Measurements from ENCODE around the gene DCAF10.

DCAF10 gene

DNA sequence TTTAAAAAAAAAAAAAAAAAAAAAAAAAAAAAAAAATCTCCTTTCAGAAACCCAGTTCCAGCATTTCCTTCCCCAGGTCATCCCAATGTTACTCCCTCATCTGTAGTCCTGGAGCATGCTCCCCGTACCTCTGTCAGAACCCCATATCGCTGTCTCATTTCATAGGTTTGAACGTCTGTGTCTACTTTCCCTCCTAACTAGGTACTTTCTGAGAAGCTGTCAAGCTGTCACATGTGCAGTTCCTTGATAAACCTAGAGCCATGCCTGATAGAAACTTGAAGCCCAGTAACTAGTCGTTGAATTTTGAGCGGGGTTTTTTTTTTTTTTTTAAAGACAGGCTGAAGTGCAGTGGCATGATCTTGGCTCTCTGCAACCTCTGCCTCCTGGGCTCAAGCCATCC, 31.3 kb upstream of the DCAF10 start:
- no peak overlapping the region for H3K9ac ChIP-seq (ENCODE audit: low read depth, low read length)
- H3K27ac ChIP-seq (ENCODE audit: low read depth, low read length) = no peak overlapping the region
- H3K4me1 ChIP-seq (ENCODE audit: control insufficient read depth, insufficient read depth, low read length) = no peaks in the 10 kb centered on the region
- peaks cover 8% of the 10 kb centered on the region; the same call in 1 of the 2 replicates for H3K36me3 ChIP-seq (ENCODE audit: control insufficient read depth, insufficient read depth, low read length)
- H3K9me3 ChIP-seq (ENCODE audit: control insufficient read depth, insufficient read depth, low read length) = no peaks in the 10 kb centered on the region
- H3K4me3 ChIP-seq (ENCODE audit: low read depth, low read length) = no peak overlapping the region
- H3K27me3 ChIP-seq (ENCODE audit: control insufficient read depth, insufficient read depth, low read length) = no peaks in the 10 kb centered on the region

DNA sequence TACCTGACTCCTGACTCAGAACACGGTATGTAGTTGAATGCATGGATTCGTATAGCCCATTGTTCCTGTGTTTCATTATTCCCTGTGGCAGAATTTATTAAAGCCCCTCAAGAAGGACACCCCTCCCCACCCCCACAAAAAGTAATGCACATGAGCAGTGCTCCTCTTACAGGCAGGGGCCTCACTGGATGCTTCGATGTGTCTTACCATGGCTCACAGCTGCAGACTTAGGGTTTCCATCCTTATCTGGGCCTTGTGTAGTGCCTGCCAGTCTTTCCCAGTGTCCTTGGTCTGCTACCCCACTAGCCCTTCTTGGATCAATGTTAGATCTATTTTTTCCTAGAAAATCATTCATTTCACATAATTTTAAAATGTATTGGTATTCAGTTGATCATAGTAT, 30.6 kb upstream of the DCAF10 start:
- Histone ChIP-seq H3K27ac (ENCODE audit: low read depth, low read length) (no peak overlapping the region), H3K36me3 (ENCODE audit: control insufficient read depth, insufficient read depth, low read length) (peaks cover 8% of the 10 kb centered on the region; the same call in 1 of the 2 replicates), H3K9ac (ENCODE audit: low read depth, low read length) (no peak overlapping the region), H3K4me3 (ENCODE audit: low read depth, low read length) (no peak overlapping the region), H3K4me1 (ENCODE audit: control insufficient read depth, insufficient read depth, low read length) (no peaks in the 10 kb centered on the region), H3K9me3 (ENCODE audit: control insufficient read depth, insufficient read depth, low read length) (no peaks in the 10 kb centered on the region), H3K27me3 (ENCODE audit: control insufficient read depth, insufficient read depth, low read length) (no peaks in the 10 kb centered on the region)

DNA sequence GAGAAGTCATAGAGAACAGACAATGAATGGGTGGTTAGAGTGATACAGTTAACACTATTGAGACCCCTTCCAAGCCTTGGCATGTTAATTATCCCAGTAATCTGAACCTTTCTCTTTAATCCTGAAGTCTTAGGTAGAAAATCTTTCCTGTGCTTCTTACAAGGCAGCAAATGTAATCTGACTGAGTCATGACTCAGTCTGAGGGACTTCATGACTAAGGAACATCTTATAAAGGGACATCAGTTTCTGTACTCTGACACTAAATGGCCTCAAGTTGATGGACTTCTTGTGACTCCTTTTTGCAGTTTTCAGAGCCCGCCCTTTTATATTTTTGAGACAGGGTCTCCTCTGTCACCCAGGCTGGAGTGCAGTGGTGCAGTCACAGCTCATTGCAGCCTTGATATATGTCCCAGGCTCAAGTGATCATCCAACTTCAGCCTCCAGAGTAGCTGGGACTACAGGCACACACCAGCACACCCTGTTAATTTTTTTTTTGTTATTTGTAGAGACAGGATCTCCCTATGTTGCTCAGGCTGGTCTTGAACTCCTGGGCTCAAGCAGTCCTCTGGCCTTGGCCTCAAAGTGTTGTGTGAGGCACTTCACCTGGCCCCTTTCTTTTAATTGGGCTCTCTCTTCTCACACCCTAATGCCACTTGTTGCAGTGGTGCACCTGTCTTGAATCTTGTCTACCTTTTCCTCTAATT, 25.2 kb upstream of the DCAF10 start:
- Histone ChIP-seq H3K4me1 (ENCODE audit: control insufficient read depth, insufficient read depth, low read length) (no peaks in the 10 kb centered on the region), H3K9ac (ENCODE audit: low read depth, low read length) (no peak overlapping the region), H3K36me3 (ENCODE audit: control insufficient read depth, insufficient read depth, low read length) (peaks cover 45% of the 10 kb centered on the region), H3K27ac (ENCODE audit: low read depth, low read length) (no peak overlapping the region), H3K4me3 (ENCODE audit: low read depth, low read length) (no peak overlapping the region), H3K27me3 (ENCODE audit: control insufficient read depth, insufficient read depth, low read length) (no peaks in the 10 kb centered on the region), H3K9me3 (ENCODE audit: control insufficient read depth, insufficient read depth, low read length) (no peaks in the 10 kb centered on the region)

- peaks cover 49% of the 10 kb centered on the region for H3K36me3 ChIP-seq (ENCODE audit: control insufficient read depth, insufficient read depth, low read length)
- H3K4me3 ChIP-seq (ENCODE audit: low read depth, low read length) = no peak overlapping the region
- no peaks in the 10 kb centered on the region for H3K4me1 ChIP-seq (ENCODE audit: control insufficient read depth, insufficient read depth, low read length)
- no peak overlapping the region for H3K27ac ChIP-seq (ENCODE audit: low read depth, low read length)
- no peak overlapping the region for H3K9ac ChIP-seq (ENCODE audit: low read depth, low read length)
- no peaks in the 10 kb centered on the region for H3K9me3 ChIP-seq (ENCODE audit: control insufficient read depth, insufficient read depth, low read length)
- no peaks in the 10 kb centered on the region for H3K27me3 ChIP-seq (ENCODE audit: control insufficient read depth, insufficient read depth, low read length)
Measured at GRCh38 chr9:37776328-37776727, 24.3 kb upstream of the DCAF10 start.

- H3K36me3 ChIP-seq (ENCODE audit: control insufficient read depth, insufficient read depth, low read length) = peaks cover 71% of the 10 kb centered on the region
- H3K4me1 ChIP-seq (ENCODE audit: control insufficient read depth, insufficient read depth, low read length) = no peaks in the 10 kb centered on the region
- H3K27ac ChIP-seq (ENCODE audit: low read depth, low read length) = no peak overlapping the region
- H3K9ac ChIP-seq (ENCODE audit: low read depth, low read length) = no peak overlapping the region
- no peak overlapping the region for H3K4me3 ChIP-seq (ENCODE audit: low read depth, low read length)
- no peaks in the 10 kb centered on the region for H3K27me3 ChIP-seq (ENCODE audit: control insufficient read depth, insufficient read depth, low read length)
- no peaks in the 10 kb centered on the region for H3K9me3 ChIP-seq (ENCODE audit: control insufficient read depth, insufficient read depth, low read length)
Measured at GRCh38 chr9:37778534-37778933, 22.1 kb upstream of the DCAF10 start.

GRCh38 chr9:37784291-37784615, 16.3 kb upstream of the DCAF10 start:
- no peaks in the 10 kb centered on the region for H3K9me3 ChIP-seq (ENCODE audit: control insufficient read depth, insufficient read depth, low read length)
- H3K27ac ChIP-seq (ENCODE audit: low read depth, low read length) = peak overlapping the region; percentile 90
- H3K36me3 ChIP-seq (ENCODE audit: control insufficient read depth, insufficient read depth, low read length) = peaks cover 48% of the 10 kb centered on the region
- peak overlapping the region; percentile 92 for H3K9ac ChIP-seq (ENCODE audit: low read depth, low read length)
- H3K4me3 ChIP-seq (ENCODE audit: low read depth, low read length) = peak overlapping the region; percentile 99
- H3K4me1 ChIP-seq (ENCODE audit: control insufficient read depth, insufficient read depth, low read length) = peaks cover 5% of the 10 kb centered on the region
- no peaks in the 10 kb centered on the region for H3K27me3 ChIP-seq (ENCODE audit: control insufficient read depth, insufficient read depth, low read length)

DNA sequence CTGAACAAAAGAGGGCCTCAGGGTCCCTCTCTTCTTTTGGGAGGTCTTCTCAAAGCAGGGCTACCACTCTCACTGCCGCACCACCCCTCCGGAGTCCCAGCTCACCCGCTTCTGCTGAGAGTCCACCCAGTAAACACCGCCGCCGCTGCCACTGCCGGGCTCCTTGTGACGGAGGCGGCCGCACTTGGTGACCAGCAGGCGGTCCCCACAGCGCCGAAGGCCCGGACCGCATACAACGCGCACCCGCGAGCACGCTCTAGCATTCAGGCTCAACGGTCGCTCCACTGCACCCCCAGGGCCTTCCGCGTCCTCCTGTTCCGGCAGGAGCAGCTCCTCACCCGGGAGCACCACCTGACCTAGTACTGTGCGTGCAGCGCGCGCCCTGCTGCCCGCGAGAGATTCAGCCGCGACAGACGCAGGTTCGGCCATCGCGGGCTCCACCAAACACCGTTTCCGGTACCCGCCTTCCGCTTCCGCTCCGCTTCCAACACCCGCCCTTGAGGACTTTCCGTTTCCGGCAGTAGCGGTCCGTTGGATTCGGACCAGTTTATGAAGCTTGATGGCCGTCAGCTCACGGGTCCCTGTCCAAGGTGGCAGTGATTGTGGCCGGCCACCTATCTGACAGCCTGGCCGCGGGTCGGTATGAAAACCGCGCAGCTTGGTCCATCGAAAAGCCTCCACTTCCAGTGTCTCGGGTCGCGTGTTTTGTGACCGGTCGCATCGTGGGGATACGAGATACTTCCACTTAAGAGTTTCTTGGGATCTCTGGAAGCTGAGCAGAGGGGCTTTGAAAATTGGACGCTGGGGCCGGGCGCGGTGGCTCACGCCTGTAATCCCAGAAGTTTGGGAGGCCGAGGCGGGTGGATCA, 15.7 kb upstream of the DCAF10 start, which contains the start of gene EXOSC3:
EXOSC3 (minus strand) TSS at position 449 of the 868 bp plus-strand sequence; CDS start at position 429, 20 bp downstream.
- Histone ChIP-seq H3K4me1 (ENCODE audit: control insufficient read depth, insufficient read depth, low read length) (peaks cover 5% of the 10 kb centered on the region), H3K9me3 (ENCODE audit: control insufficient read depth, insufficient read depth, low read length) (no peaks in the 10 kb centered on the region), H3K27ac (ENCODE audit: low read depth, low read length) (peak within 1 kb of the TSS; percentile 90), H3K36me3 (ENCODE audit: control insufficient read depth, insufficient read depth, low read length) (peaks cover 42% of the 10 kb centered on the region), H3K9ac (ENCODE audit: low read depth, low read length) (peak within 1 kb of the TSS; percentile 92), H3K4me3 (ENCODE audit: low read depth, low read length) (peak within 1 kb of the TSS; percentile 99), H3K27me3 (ENCODE audit: control insufficient read depth, insufficient read depth, low read length) (no peaks in the 10 kb centered on the region)

DNA sequence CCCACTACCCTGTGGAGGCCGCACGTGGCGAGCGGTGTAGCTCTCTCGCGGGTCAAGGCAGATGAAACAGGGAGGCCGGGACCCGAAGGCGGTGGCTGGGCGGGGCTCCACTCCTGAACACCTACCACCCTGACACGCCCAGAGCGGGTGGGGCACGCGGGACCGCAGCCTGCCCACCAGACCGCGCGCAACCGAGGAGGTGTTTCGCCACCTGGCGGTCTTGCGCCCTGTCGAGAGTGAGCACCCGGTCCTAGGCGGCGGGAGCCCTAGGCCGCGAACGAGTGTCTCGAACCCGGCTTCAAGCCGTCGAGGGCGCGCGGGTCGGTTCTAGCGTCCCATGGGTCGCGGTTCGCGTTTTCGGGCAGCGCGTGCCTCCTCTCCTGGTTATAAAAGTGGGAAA, 13.5 kb upstream of the DCAF10 start:
- Histone ChIP-seq H3K4me3 (ENCODE audit: low read depth, low read length) (no peak overlapping the region), H3K9me3 (ENCODE audit: control insufficient read depth, insufficient read depth, low read length) (no peaks in the 10 kb centered on the region), H3K9ac (ENCODE audit: low read depth, low read length) (no peak overlapping the region), H3K27ac (ENCODE audit: low read depth, low read length) (no peak overlapping the region), H3K27me3 (ENCODE audit: control insufficient read depth, insufficient read depth, low read length) (no peaks in the 10 kb centered on the region), H3K36me3 (ENCODE audit: control insufficient read depth, insufficient read depth, low read length) (peaks cover 20% of the 10 kb centered on the region), H3K4me1 (ENCODE audit: control insufficient read depth, insufficient read depth, low read length) (peaks cover 5% of the 10 kb centered on the region)

DNA sequence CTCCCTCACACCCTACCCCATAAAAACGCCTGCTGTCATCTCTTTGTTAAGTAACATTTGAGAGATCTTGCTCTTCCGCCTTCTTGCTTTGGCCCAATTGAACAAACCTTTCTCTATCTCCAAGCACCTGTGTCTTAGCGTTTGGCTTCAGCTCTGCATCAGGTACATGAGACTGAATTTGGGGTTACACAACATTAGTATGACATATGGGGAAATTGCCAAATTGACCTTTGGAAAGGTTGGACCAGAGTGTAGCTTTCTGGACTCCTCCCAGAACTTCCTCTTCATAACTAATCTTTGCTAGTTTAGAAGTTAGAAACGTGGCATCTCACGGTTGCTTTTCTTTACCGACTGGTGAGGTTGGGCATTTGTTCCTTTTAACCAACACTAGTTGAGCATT, 12.3 kb upstream of the DCAF10 start:
- H3K27ac ChIP-seq (ENCODE audit: low read depth, low read length) = no peak overlapping the region
- no peak overlapping the region for H3K9ac ChIP-seq (ENCODE audit: low read depth, low read length)
- peaks cover 5% of the 10 kb centered on the region for H3K4me1 ChIP-seq (ENCODE audit: control insufficient read depth, insufficient read depth, low read length)

GRCh38 chr9:37790096-37790495, 10.5 kb upstream of the DCAF10 start:
- no peaks in the 10 kb centered on the region for H3K36me3 ChIP-seq (ENCODE audit: control insufficient read depth, insufficient read depth, low read length)
- no peaks in the 10 kb centered on the region for H3K27me3 ChIP-seq (ENCODE audit: control insufficient read depth, insufficient read depth, low read length)
- H3K9ac ChIP-seq (ENCODE audit: low read depth, low read length) = no peak overlapping the region
- H3K27ac ChIP-seq (ENCODE audit: low read depth, low read length) = no peak overlapping the region
- H3K9me3 ChIP-seq (ENCODE audit: control insufficient read depth, insufficient read depth, low read length) = no peaks in the 10 kb centered on the region
- no peaks in the 10 kb centered on the region for H3K4me1 ChIP-seq (ENCODE audit: control insufficient read depth, insufficient read depth, low read length)
- no peak overlapping the region for H3K4me3 ChIP-seq (ENCODE audit: low read depth, low read length)

More for the DNA sequence above, 12.3 kb upstream of the DCAF10 start:
- Histone ChIP-seq H3K4me3 (ENCODE audit: low read depth, low read length) (no peak overlapping the region), H3K27me3 (ENCODE audit: control insufficient read depth, insufficient read depth, low read length) (no peaks in the 10 kb centered on the region), H3K9me3 (ENCODE audit: control insufficient read depth, insufficient read depth, low read length) (no peaks in the 10 kb centered on the region), H3K36me3 (ENCODE audit: control insufficient read depth, insufficient read depth, low read length) (peaks cover 8% of the 10 kb centered on the region)

DNA sequence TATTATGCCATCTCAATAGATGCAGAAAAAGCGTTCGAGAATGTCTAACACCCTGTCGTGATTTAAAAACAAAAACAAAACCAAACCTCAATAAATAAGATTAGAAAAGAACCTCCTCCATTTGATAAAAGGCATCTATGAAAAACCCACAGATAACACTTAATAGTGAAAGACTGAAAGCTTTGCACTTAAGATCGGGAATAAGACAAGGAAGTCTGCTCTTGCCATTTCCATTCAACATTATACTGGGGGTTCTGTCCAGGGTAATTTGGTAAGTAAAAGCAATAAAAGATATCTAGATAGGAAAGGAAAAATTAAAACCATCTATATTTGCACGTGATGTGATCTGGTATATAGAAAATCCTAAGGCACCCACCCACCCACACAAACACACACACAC, 8.5 kb upstream of the DCAF10 start:
- no peaks in the 10 kb centered on the region for H3K4me1 ChIP-seq (ENCODE audit: control insufficient read depth, insufficient read depth, low read length)
- H3K27me3 ChIP-seq (ENCODE audit: control insufficient read depth, insufficient read depth, low read length) = no peaks in the 10 kb centered on the region
- H3K4me3 ChIP-seq (ENCODE audit: low read depth, low read length) = no peak overlapping the region
- H3K9me3 ChIP-seq (ENCODE audit: control insufficient read depth, insufficient read depth, low read length) = no peaks in the 10 kb centered on the region
- no peaks in the 10 kb centered on the region for H3K36me3 ChIP-seq (ENCODE audit: control insufficient read depth, insufficient read depth, low read length)
- no peak overlapping the region for H3K27ac ChIP-seq (ENCODE audit: low read depth, low read length)
- H3K9ac ChIP-seq (ENCODE audit: low read depth, low read length) = no peak overlapping the region
